NCI-H1092 treated with DMSO at 0.1 percent for 48 hours (cell line): ENCODE measurements around the gene SCYGR5.
"Not testable (repeated sequence)": the region's sequence is repeated elsewhere in the genome, so short reads cannot be mapped to it uniquely, and the experiment has no call there.

Experiments used
- DNase-seq: peaks from one replicate; lab custom pipeline; 2025; lab: John Stamatoyannopoulos, UW

SCYGR5 gene

GRCh38 chr2:227666631-227667170, at the start of gene SCYGR5:
TSS of gene SCYGR5 (plus strand) at chr2:227666804. CDS start at chr2:227666804, 0 bp downstream.
- not testable (repeated sequence) for DNase-seq

GRCh38 chr2:227617316-227618230, 49.0 kb upstream of the SCYGR5 start, which contains the start of gene SCYGR4:
TSS of gene SCYGR4 (plus strand) at chr2:227617498. CDS start at chr2:227617498, 0 bp downstream.
- DNase-seq, result no peak

GRCh38 chr2:227623226-227623625, 43.4 kb upstream of the SCYGR5 start:
- DNase-seq, result no peak

GRCh38 chr2:227625420-227625819, 41.2 kb upstream of the SCYGR5 start:
- no peak for DNase-seq

- no peak for DNase-seq
These were observed 39.9 kb upstream of the SCYGR5 start for GRCh38 chr2:227626580-227627151.

- DNase-seq, result no peak
These were observed 38.8 kb upstream of the SCYGR5 start for GRCh38 chr2:227627769-227628168.

- DNase-seq, result no peak
These were observed 37.2 kb upstream of the SCYGR5 start for GRCh38 chr2:227629435-227629834.

GRCh38 chr2:227630322-227630721, 36.3 kb upstream of the SCYGR5 start:
- DNase-seq, result no peak

GRCh38 chr2:227632827-227633226, 33.8 kb upstream of the SCYGR5 start:
- no peak for DNase-seq

GRCh38 chr2:227634201-227634600, 32.4 kb upstream of the SCYGR5 start:
- DNase-seq, result no peak

GRCh38 chr2:227642656-227643055, 23.9 kb upstream of the SCYGR5 start:
- DNase-seq, result no peak

GRCh38 chr2:227643990-227644551, 22.5 kb upstream of the SCYGR5 start:
- no peak for DNase-seq

- DNase-seq, result no peak
These were observed 13.2 kb upstream of the SCYGR5 start for GRCh38 chr2:227653419-227653818.

GRCh38 chr2:227654426-227654825, 12.2 kb upstream of the SCYGR5 start:
- no peak for DNase-seq

- no peak for DNase-seq
These were observed 11.2 kb upstream of the SCYGR5 start for GRCh38 chr2:227655454-227655853.

GRCh38 chr2:227657199-227657845, 9.3 kb upstream of the SCYGR5 start:
- no peak for DNase-seq

- no peak for DNase-seq
These were observed 5.5 kb upstream of the SCYGR5 start for GRCh38 chr2:227661025-227661649.

GRCh38 chr2:227661827-227662226, 4.8 kb upstream of the SCYGR5 start:
- DNase-seq, result no peak

- DNase-seq, result no peak
These were observed 1.2 kb upstream of the SCYGR5 start for GRCh38 chr2:227665189-227665940.

GRCh38 chr2:227671170-227671905, 4.7 kb downstream of the SCYGR5 start:
- no peak for DNase-seq
